HCT116 (cell line): ENCODE measurements around the gene LINC00237. TPM values are rescaled to one million over a fixed set of nuclear protein-coding genes. Genes with fewer than 3 reads are reported as not detected.

ENCODE experiments used
- ATAC-seq: fragments of 200-7000 bp; cut with Tn5 transposase; 2 replicates; pipeline ENCODE4 v1.9.1; 2020; ENCODE audit warnings: mild to moderate bottlenecking, moderate library complexity
- BruUV-seq: library from RNA; stranded (reverse); fragments of 400-500 nt; replicated peaks from 2 replicates; lab custom pipeline; 2021; lab: Mats Ljungman, UMichigan
- CTCF ChIA-PET: fragments of 300-600 bp; sonication (Branson Sonifier 250); formaldehyde crosslinking; loops from one replicate; lab custom pipeline; 2021; ENCODE audit warnings: antibody characterized with exemption; lab: Charles Lee
- POLR2A ChIA-PET: fragments of 300-600, 350-600 bp; sonication (Branson Sonifier 250); formaldehyde crosslinking; loops from one replicate; lab custom pipeline; 2021; ENCODE audit warnings: antibody characterized with exemption; lab: Charles Lee
- RAD21 ChIA-PET, 2 experiments: fragments of 300-600 bp; sonication (Branson Sonifier 250); formaldehyde crosslinking; loops; one replicate each; lab custom pipeline; 2023; ENCODE audit warnings: low total read pairs in 2 of 2; ENCODE audit not compliant: uncharacterized antibody in 2 of 2, unreplicated experiment in 2 of 2, low non-redundant PET in 1 of 2; lab: Charles Lee
- DNase-seq: peaks from one replicate; pipeline ENCODE4 v3.0.0-alpha.2; 2010; ENCODE audit warnings: low read depth, low spot score
- H2AFZ ChIP-seq: fragments of 200-600 bp; shearing (Covaris generic), sonication (generic); 2 replicates; pipeline ENCODE4 v1.6.1; 2017; ENCODE audit warnings: low read depth, mixed run types, mixed read lengths, antibody characterized with exemption, low read length; ENCODE audit not compliant: poor library complexity, severe bottlenecking
- H3K27ac ChIP-seq: 2 replicates; pipeline ENCODE4 v1.5.1; 2012; ENCODE audit warnings: low read depth, low read length
- H3K27me3 ChIP-seq: fragments of 200-600 bp; sonication (generic); 2 replicates; pipeline ENCODE4 v1.6.1; 2016; ENCODE audit warnings: mixed run types, low read length, mixed read lengths; ENCODE audit not compliant: insufficient read depth
- H3K36me3 ChIP-seq, 2 experiments: fragments of 200-500 bp in 1 of 2; fragments of 200-600 bp in 1 of 2; sonication (Bioruptor generic) in 1 of 2; sonication (generic) in 1 of 2; 2 replicates each; pipeline versions ENCODE4 v1.5.1 to v1.6.1; 2014 to 2016; ENCODE audit warnings: low read length in 2 of 2, inconsistent platforms in 1 of 2, mixed read lengths in 1 of 2, mixed run types in 1 of 2; ENCODE audit not compliant: insufficient read depth in 2 of 2, control insufficient read depth in 1 of 2
- H3K4me1 ChIP-seq, 2 experiments: fragments of 200-600 bp in 1 of 2; sonication (generic) in 1 of 2; 2 replicates each; pipeline versions ENCODE4 v1.5.1 to v1.6.1; 2012 to 2017; ENCODE audit warnings: low read length in 2 of 2, inconsistent platforms in 1 of 2, mild to moderate bottlenecking in 1 of 2, mixed read lengths in 1 of 2, mixed run types in 1 of 2, moderate library complexity in 1 of 2; ENCODE audit not compliant: insufficient read depth in 2 of 2, control insufficient read depth in 1 of 2
- H3K4me2 ChIP-seq: fragments of 200-600 bp; sonication (generic); 2 replicates; pipeline ENCODE4 v1.6.1; 2017; ENCODE audit warnings: mixed run types, low read length, mixed read lengths
- H3K4me3 ChIP-seq, 2 experiments: fragments of 200-600 bp in 1 of 2; sonication (generic) in 1 of 2; replicated peaks in 1 of 2; 2 replicates each; pipeline ENCODE4 v1.5.1; 2011 to 2016; ENCODE audit warnings: low read length in 2 of 2, control low read depth in 1 of 2, low read depth in 1 of 2, mild to moderate bottlenecking in 1 of 2, mixed read lengths in 1 of 2, mixed run types in 1 of 2
- H3K79me2 ChIP-seq: fragments of 200-600 bp; sonication (generic); 2 replicates; pipeline ENCODE4 v1.6.1; 2017; ENCODE audit warnings: mild to moderate bottlenecking, mixed run types, low read length, moderate library complexity, mixed read lengths; ENCODE audit not compliant: insufficient read depth
- H3K9ac ChIP-seq: fragments of 200-600 bp; sonication (generic); 2 replicates; pipeline ENCODE4 v1.6.1; 2016; ENCODE audit warnings: low read length, mixed read lengths
- H3K9me2 ChIP-seq: fragments of 200-600 bp; sonication (generic), shearing (Covaris generic); 2 replicates; pipeline ENCODE4 v1.6.1; 2017; ENCODE audit warnings: mixed run types, mild to moderate bottlenecking, moderate library complexity; ENCODE audit not compliant: insufficient read depth
- H3K9me3 ChIP-seq, 2 experiments: fragments of 200-500 bp in 1 of 2; fragments of 200-600 bp in 1 of 2; sonication (Bioruptor generic) in 1 of 2; sonication (generic) in 1 of 2; 2 replicates each; pipeline ENCODE4 v1.6.1; 2014 to 2017; ENCODE audit warnings: low read length in 2 of 2, mixed read lengths in 2 of 2, inconsistent platforms in 1 of 2, low read depth in 1 of 2, mild to moderate bottlenecking in 1 of 2, mixed run types in 1 of 2, moderate library complexity in 1 of 2; ENCODE audit not compliant: control insufficient read depth in 1 of 2, insufficient read depth in 1 of 2
- H4K20me1 ChIP-seq: fragments of 200-600 bp; sonication (generic), shearing (Covaris generic); 2 replicates; pipeline ENCODE4 v1.6.1; 2017; ENCODE audit warnings: mixed run types, mild to moderate bottlenecking, moderate library complexity; ENCODE audit not compliant: insufficient read depth
- CTCF ChIP-seq, 3 experiments: fragments of 200-600 bp in 1 of 3; sonication (generic) in 1 of 3; IDR thresholded peaks in 2 of 3; conservative IDR thresholded peaks in 1 of 3; 2 replicates each; pipeline ENCODE4 v1.5.1; 2012 to 2017; ENCODE audit warnings: low read depth in 2 of 3, low read length in 2 of 3, antibody characterized with exemption in 1 of 3, borderline replicate concordance in 1 of 3, control low read depth in 1 of 3, mild to moderate bottlenecking in 1 of 3, mixed read lengths in 1 of 3, mixed run types in 1 of 3, moderate library complexity in 1 of 3; ENCODE audit not compliant: insufficient read depth in 1 of 3
- EZH2phosphoT487 ChIP-seq: fragments of 200-600 bp; IDR thresholded peaks from 2 replicates; pipeline ENCODE4 v1.6.1; 2018; ENCODE audit warnings: antibody characterized with exemption, borderline replicate concordance
- FOSL1 ChIP-seq: IDR thresholded peaks from 2 replicates; pipeline ENCODE4 v1.6.1; 2012; ENCODE audit warnings: low read depth
- RAD21 ChIP-seq: IDR thresholded peaks from 2 replicates; pipeline ENCODE4 v1.6.1; 2012; ENCODE audit warnings: low read depth, mild to moderate bottlenecking
- REST ChIP-seq: IDR thresholded peaks from 2 replicates; pipeline ENCODE4 v1.6.1; 2012; ENCODE audit warnings: low read depth
- TCF7L2 ChIP-seq: IDR thresholded peaks from 2 replicates; pipeline ENCODE4 v1.7.0; 2011; ENCODE audit warnings: borderline replicate concordance, inconsistent platforms; ENCODE audit not compliant: insufficient read depth, insufficient read length; ENCODE audit errors: extremely low read depth
- YY1 ChIP-seq: IDR thresholded peaks from 2 replicates; pipeline ENCODE4 v1.6.1; 2011; ENCODE audit warnings: low read length, low read depth, moderate library complexity, mild to moderate bottlenecking; ENCODE audit not compliant: insufficient replicate concordance; ENCODE audit errors: extremely low read depth
- ZBTB33 ChIP-seq: IDR thresholded peaks from 2 replicates; pipeline ENCODE4 v1.6.1; 2011; ENCODE audit warnings: mild to moderate bottlenecking, low read length, moderate library complexity; ENCODE audit not compliant: insufficient replicate concordance; ENCODE audit errors: extremely low read depth
- ZFX ChIP-seq: fragments of 450-650 bp; IDR thresholded peaks from 2 replicates; pipeline ENCODE4 v1.6.1; 2017
- intact Hi-C: fragments of 100-400 bp; cut with micrococcal nuclease; formaldehyde crosslinking; loops from 2 replicates; pipeline ENCODE4 v1.10.0; 2022
- total RNA-seq: library from RNA; stranded (reverse); gene quantifications from one replicate; pipeline ENCODE4 v1.2.1, GENCODE V29; 2021; ENCODE audit not compliant: unreplicated experiment

The LINC00237 gene
- total RNA-seq, 1 experiment from 2014 or later = not detected

DNA sequence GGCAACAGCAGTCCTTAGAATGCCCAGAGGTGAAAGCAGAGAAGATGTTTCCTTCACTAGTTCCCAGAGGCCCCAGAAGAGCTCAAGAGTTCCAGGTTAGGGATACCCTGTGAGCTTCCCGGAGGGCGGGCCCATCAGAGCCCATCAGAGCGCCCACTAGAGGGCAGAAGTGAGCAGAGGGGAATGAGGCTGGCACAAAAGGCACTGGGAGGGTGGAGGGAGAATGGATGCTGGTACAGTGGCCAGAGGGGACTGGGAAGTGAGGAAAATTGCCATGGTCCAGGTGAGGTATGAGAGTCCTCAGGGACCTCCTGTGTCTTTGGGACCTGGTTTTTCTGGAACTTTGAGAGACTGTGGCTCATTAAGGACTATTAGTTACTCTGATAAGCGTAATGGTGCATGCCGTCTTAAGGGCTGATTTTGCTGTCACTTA is 57.3 kb downstream of the LINC00237 start:
- POLR2A ChIA-PET = no interaction called here
- Histone ChIP-seq H3K27ac (no peak overlapping the region), H3K9ac (no peak overlapping the region), H3K4me3 (no peak overlapping the region), H3K9me3 (no peaks in the 10 kb centered on the region), H4K20me1 (no peaks in the 10 kb centered on the region), H3K4me1 (no peaks in the 10 kb centered on the region), H3K27me3 (no peaks in the 10 kb centered on the region; the same call in 1 of the 2 replicates), H3K79me2 (no peaks in the 10 kb centered on the region), H3K36me3 (no peaks in the 10 kb centered on the region), H3K4me2 (no peak overlapping the region), H3K9me2 (no peaks in the 10 kb centered on the region), H2AFZ (no peak overlapping the region)
- no TSS peak for BruUV-seq
- DNase-seq (peak; percentile 28), ATAC-seq (peak; percentile 99)
- TF ChIP-seq YY1 (no peak), FOSL1 (no peak), ZBTB33 (no peak), RAD21 (peak; percentile 59), TCF7L2 (peak; percentile 27), CTCF (IDR thresholded peaks at IDR 0.05 in 2 of 3, conservative IDR thresholded peaks at IDR 0.05 in 1 of 3; ENCODE audit: borderline replicate concordance in 1 of 3, insufficient read depth in 1 of 3, low read depth in 2 of 3, low read length in 2 of 3) (peak; percentile 54 to 98 (median 98)), REST (no peak), EZH2phosphoT487 (no peak), ZFX (no peak)
- intact Hi-C loops = loop anchor here (2.0 to 5.0 kb wide), 3 partner anchors 78 to 456 kb away; partner anchors contain the start of gene KIZ
- RAD21 ChIA-PET = interaction anchor here (0.7 to 1.0 kb wide), 3 partner anchors 77 to 184 kb away, joined by 3 to 4 read pairs (median 3); partner anchors contain the start of gene KIZ (in 2 of the 2)
- CTCF ChIA-PET = interaction anchor here (0.6 to 3.0 kb wide), 33 partner anchors 9 to 457 kb away, joined by 3 to 25 read pairs (median 5); partner anchors contain the start of gene KIZ
